CD4-positive, alpha-beta T cell treated with Interleukin-12 subunit alpha and Interleukin-12 subunit beta, for 1 hour (primary cell): ENCODE measurements around the gene TSPAN2.

ENCODE experiments used
- DNase-seq: peaks from one replicate; pipeline ENCODE4 v3.0.0-alpha.2; 2020

TSPAN2 gene

GRCh38 chr1:115073298-115074087 is 15.8 kb downstream of the TSPAN2 start:
- no peak for DNase-seq

GRCh38 chr1:115071012-115071664 is 18.2 kb downstream of the TSPAN2 start:
- no peak for DNase-seq

- no peak for DNase-seq
Observed at GRCh38 chr1:115069659-115070308, 19.5 kb downstream of the TSPAN2 start.

- DNase-seq, result no peak
Observed at GRCh38 chr1:115068826-115069585, 20.3 kb downstream of the TSPAN2 start.

- no peak for DNase-seq
Observed at GRCh38 chr1:115067161-115067859, 22.0 kb downstream of the TSPAN2 start.

GRCh38 chr1:115065021-115065420 is 24.3 kb downstream of the TSPAN2 start:
- no peak for DNase-seq

GRCh38 chr1:115064461-115064860 is 24.8 kb downstream of the TSPAN2 start:
- no peak for DNase-seq

GRCh38 chr1:115063228-115063901 is 25.9 kb downstream of the TSPAN2 start:
- peak; percentile 76 for DNase-seq

- DNase-seq, result peak; percentile 96
Observed at GRCh38 chr1:115062542-115063004, 26.7 kb downstream of the TSPAN2 start.

GRCh38 chr1:115060501-115060900 is 28.8 kb downstream of the TSPAN2 start:
- no peak for DNase-seq

GRCh38 chr1:115059316-115059715 is 30.0 kb downstream of the TSPAN2 start:
- no peak for DNase-seq

- DNase-seq, result no peak
Observed at GRCh38 chr1:115057661-115058254, 31.5 kb downstream of the TSPAN2 start.

GRCh38 chr1:115056395-115056798 is 32.9 kb downstream of the TSPAN2 start:
- DNase-seq, result no peak

- peak; percentile 72 for DNase-seq
Observed at GRCh38 chr1:115052454-115053083, 36.7 kb downstream of the TSPAN2 start.

GRCh38 chr1:115051850-115052249 is 37.5 kb downstream of the TSPAN2 start:
- DNase-seq, result no peak

- DNase-seq, result no peak
Observed at GRCh38 chr1:115046751-115047150, 42.6 kb downstream of the TSPAN2 start.

GRCh38 chr1:115041654-115042053 is 47.6 kb downstream of the TSPAN2 start:
- DNase-seq, result no peak

GRCh38 chr1:115040501-115040900 is 48.8 kb downstream of the TSPAN2 start:
- DNase-seq, result no peak

- no peak for DNase-seq
Observed at GRCh38 chr1:115036814-115037507, 52.3 kb downstream of the TSPAN2 start.

- no peak for DNase-seq
Observed at GRCh38 chr1:115035652-115036051, 53.7 kb downstream of the TSPAN2 start.
